NT2/D1 (cell line): Measurements from ENCODE around the gene PTPRN2.

Experiments used
- SUZ12 ChIP-seq: IDR thresholded peaks from 2 replicates; pipeline ENCODE4 v1.6.1; 2011; ENCODE audit not compliant: insufficient read length, insufficient read depth; ENCODE audit errors: extremely low read depth
- YY1 ChIP-seq: IDR thresholded peaks from 2 replicates; pipeline ENCODE4 v1.6.1; 2011; ENCODE audit not compliant: insufficient read length, insufficient read depth
- ZNF274 ChIP-seq: IDR thresholded peaks from 2 replicates; pipeline ENCODE4 v1.6.1; 2011; ENCODE audit warnings: mild to moderate bottlenecking, low read depth, low read length

DNA sequence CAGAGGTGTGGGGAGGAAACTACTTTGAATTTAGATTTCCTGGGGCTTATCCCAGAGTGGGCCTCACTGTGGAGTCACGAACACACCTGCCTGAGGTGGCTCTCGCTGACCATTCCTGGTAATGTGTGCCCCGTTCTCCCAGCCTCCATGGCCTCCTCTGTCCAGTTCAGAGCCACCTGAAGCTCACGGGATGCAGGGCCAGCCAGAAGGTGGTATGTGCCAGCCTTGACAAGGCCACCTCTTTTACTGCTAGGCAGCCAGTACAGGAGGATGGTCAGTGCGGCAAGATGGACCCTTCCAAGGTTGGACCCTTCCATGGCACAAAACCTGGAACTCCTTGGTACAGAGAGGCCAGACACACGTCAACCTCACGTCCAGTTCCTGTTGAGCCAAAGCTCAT, 1040.5 kb downstream of the PTPRN2 start:
- no peak for TF ChIP-seq SUZ12
- TF ChIP-seq YY1 = no peak
- TF ChIP-seq ZNF274 = no peak
